Neural crest cell (in vitro differentiated cells): ENCODE results near the gene EPN3. TPM values are rescaled to one million over a fixed set of nuclear protein-coding genes. Genes with fewer than 3 reads are reported as not detected.
A peak's percentile ranks its signal among the peaks of the same experiment; 100 is the strongest.

Experiments
- DNase-seq: peaks from one replicate; pipeline ENCODE4 v3.0.0; 2021; ENCODE audit warnings: low read depth, mixed read lengths, low spot score
- H3K27ac Mint-ChIP-seq: one replicate; pipeline ENCODE4 v1.8.0; 2021; ENCODE audit warnings: mild to moderate bottlenecking, mixed read lengths; ENCODE audit not compliant: unreplicated experiment
- H3K27me3 Mint-ChIP-seq: 2 replicates; pipeline ENCODE4 v1.8.0; 2021; ENCODE audit warnings: low read depth, mild to moderate bottlenecking, mixed read lengths
- H3K36me3 Mint-ChIP-seq: 2 replicates; pipeline ENCODE4 v1.8.0; 2021; ENCODE audit warnings: low read depth, mild to moderate bottlenecking, mixed read lengths
- H3K4me1 Mint-ChIP-seq: 2 replicates; pipeline ENCODE4 v1.8.0; 2021; ENCODE audit warnings: mixed read lengths
- H3K4me3 Mint-ChIP-seq: one replicate; pipeline ENCODE4 v1.8.0; 2021; ENCODE audit warnings: mild to moderate bottlenecking, mixed read lengths
- H3K9me3 Mint-ChIP-seq: 2 replicates; pipeline ENCODE4 v1.8.0; 2021; ENCODE audit warnings: mixed read lengths
- CTCF ChIP-seq: fragments of 200-600 bp; sonication (generic); conservative IDR thresholded peaks from 2 replicates; pipeline ENCODE4 v1.5.0; 2021; ENCODE audit warnings: antibody characterized with exemption, mild to moderate bottlenecking
- total RNA-seq: library from RNA; stranded (reverse); gene quantifications from 2 replicates; pipeline ENCODE4 v1.2.1, GENCODE V29; 2021

Gene EPN3
- total RNA-seq, 1 donor from 2014 or later: not detected

DNA sequence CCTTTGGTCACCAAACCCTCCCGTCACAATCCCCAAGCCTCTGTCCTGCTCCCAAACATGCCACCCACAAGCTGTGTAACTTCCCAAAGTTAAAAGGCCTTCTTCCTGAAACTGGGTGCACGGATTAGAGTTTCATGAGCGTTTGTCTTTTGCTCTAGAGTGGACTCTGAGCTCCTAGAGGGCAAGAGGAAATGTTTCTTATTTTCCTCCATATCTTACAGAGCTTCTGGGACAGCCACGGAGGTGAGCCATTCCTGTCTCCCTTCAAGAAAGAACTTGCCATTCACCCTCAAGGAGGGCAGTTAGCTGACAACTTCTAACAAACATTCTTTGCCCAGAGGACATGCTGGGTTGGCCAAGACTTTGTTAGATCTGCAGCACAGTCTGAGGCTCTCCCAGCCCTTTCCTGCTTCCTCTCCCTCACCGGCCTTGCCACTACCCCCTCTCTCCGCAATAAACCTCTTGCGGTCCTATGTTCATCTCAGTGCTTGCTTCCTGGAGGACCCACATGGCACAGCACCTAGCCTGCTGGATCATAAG lies 26.9 kb upstream of the EPN3 start:
- no peak overlapping the region for H3K4me3 Mint-ChIP-seq
- peak overlapping the region; percentile 73 for H3K27ac Mint-ChIP-seq
- no peaks in the 10 kb centered on the region for H3K36me3 Mint-ChIP-seq
- TF ChIP-seq CTCF: no peak
- no peaks in the 10 kb centered on the region for H3K9me3 Mint-ChIP-seq
- no peak for DNase-seq
- H3K27me3 Mint-ChIP-seq: peaks cover 3% of the 10 kb centered on the region
- H3K4me1 Mint-ChIP-seq: peaks cover 26% of the 10 kb centered on the region

GRCh38 chr17:50506298-50506697 lies 26.2 kb upstream of the EPN3 start:
- no peak overlapping the region for H3K27ac Mint-ChIP-seq
- DNase-seq: no peak
- no peaks in the 10 kb centered on the region for H3K9me3 Mint-ChIP-seq
- H3K36me3 Mint-ChIP-seq: no peaks in the 10 kb centered on the region
- TF ChIP-seq CTCF: no peak
- H3K27me3 Mint-ChIP-seq: peaks cover 3% of the 10 kb centered on the region
- peak overlapping the region; percentile 8 for H3K4me3 Mint-ChIP-seq
- H3K4me1 Mint-ChIP-seq: peaks cover 32% of the 10 kb centered on the region

DNA sequence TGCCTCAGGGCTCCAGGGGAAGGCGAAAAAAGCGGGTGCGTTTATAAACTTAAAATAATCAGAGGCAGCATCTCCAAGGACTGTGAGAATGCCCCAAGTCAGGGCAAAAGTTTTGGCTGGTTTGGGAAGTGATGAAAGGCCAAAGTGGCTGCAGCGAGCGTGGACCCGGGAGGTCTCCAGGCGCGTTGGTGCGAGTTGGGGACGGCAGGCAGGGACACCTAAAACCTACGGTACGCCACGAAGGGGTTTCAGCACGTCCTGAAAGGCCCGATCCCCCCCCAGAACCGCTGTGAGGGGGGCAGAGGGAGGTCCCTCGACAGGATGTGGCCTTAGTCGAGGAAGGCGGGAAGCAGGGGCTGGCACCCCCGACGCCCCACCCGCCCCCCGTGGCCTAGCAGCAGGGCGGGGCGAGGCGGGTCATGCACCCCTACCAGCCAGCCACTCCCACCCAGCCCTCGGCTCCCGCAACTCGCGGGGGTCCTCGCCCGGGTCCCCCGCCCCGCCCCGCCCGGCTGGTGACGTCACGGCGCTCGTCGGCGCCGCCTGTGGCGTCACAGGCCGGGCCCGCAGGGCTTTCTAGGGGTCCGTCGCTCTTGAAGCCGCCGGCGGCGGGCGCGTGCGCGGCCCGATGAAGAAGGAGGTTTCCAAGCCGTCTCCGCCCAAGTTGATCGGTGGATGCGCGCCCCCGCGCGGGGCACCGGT lies 24.5 kb upstream of the EPN3 start, which contains the start of gene MYCBPAP:
MYCBPAP (plus strand) TSS at position 569 of the 702 bp plus-strand sequence. CDS start 236 bp downstream, outside the sequence.
- TF ChIP-seq CTCF: no peak
- H3K36me3 Mint-ChIP-seq: no peaks in the 10 kb centered on the region
- peaks cover 3% of the 10 kb centered on the region for H3K27me3 Mint-ChIP-seq
- H3K27ac Mint-ChIP-seq: peak within 1 kb of the TSS; percentile 75
- peak within 1 kb of the TSS; percentile 84 for H3K4me3 Mint-ChIP-seq
- DNase-seq: peak; percentile 70
- no peaks in the 10 kb centered on the region for H3K9me3 Mint-ChIP-seq
- peaks cover 38% of the 10 kb centered on the region for H3K4me1 Mint-ChIP-seq

DNA sequence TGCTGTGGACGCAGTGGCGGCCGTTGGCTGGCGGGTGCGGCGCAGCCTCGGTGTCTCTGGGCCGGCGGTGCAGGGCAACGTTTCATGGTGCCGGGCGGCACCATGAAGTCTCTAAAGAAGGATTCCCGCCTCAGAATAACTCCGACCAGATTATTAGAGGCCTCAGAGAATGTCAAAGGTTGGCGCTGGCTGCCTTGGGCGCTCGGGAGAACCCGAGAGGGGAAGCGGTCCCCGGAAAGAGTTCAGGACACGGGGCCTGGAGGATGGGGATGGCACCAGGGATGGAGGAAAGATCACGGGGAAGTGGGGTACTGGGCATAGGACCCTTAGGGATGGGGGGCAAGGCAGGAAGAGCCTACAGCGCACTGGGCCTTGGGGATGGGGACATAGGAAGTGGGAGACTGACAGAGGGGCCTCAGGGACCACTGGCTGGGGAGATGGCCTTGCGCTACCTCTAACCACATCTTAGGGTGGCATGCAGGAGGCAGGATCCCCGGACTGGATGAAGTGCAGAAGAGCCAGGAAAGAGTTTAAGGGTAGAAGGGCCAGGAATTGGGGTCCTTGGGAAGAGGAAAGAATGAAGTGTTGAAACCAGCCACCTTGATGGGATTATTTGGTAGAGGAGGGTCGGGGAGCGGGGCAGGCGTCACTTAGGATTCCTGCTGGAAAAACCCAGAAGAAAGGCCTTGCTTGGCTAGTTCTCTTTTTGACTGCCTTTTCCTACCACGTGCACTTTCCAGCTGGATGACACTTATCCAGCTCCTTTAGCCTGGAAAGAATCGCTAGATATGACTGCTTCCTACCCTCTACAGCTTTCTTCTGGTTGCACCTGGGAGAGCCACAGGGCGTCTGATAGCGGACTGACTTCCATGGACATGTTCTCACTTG lies 23.7 kb upstream of the EPN3 start:
- Mint-ChIP-seq H3K4me1 (peaks cover 33% of the 10 kb centered on the region), H3K4me3 (peak overlapping the region; percentile 84), H3K27me3 (no peaks in the 10 kb centered on the region), H3K27ac (peak overlapping the region; percentile 75), H3K9me3 (no peaks in the 10 kb centered on the region), H3K36me3 (no peaks in the 10 kb centered on the region)
- TF ChIP-seq CTCF: no peak
- DNase-seq: no peak

- no peaks in the 10 kb centered on the region for H3K9me3 Mint-ChIP-seq
- peaks cover 46% of the 10 kb centered on the region for H3K4me1 Mint-ChIP-seq
- no peak for DNase-seq
- no peak for TF ChIP-seq CTCF
- no peaks in the 10 kb centered on the region for H3K27me3 Mint-ChIP-seq
- no peaks in the 10 kb centered on the region for H3K36me3 Mint-ChIP-seq
- no peak overlapping the region for H3K27ac Mint-ChIP-seq
- H3K4me3 Mint-ChIP-seq: peak overlapping the region; percentile 50
Measured at GRCh38 chr17:50511058-50511457, 21.5 kb upstream of the EPN3 start.
